H9 (cell line): ENCODE results near the gene SNCA. TPM values are rescaled to one million over a fixed set of nuclear protein-coding genes. Genes with fewer than 3 reads are reported as not detected.

Experiments used
- DNase-seq: peaks from one replicate; pipeline ENCODE4 v3.0.0-alpha.2; 2017
- H2AFZ ChIP-seq: one replicate; pipeline ENCODE4 v1.6.1; 2013; ENCODE audit warnings: mild to moderate bottlenecking, low read length, control low read depth, moderate library complexity
- H2AK5ac ChIP-seq: 2 replicates; pipeline ENCODE4 v1.6.1; 2013; ENCODE audit warnings: low read length, control low read depth, mixed read lengths; ENCODE audit not compliant: insufficient read length
- H2BK120ac ChIP-seq: one replicate; pipeline ENCODE4 v1.6.1; 2013; ENCODE audit warnings: low read depth, mild to moderate bottlenecking, low read length, control low read depth, inconsistent platforms; ENCODE audit not compliant: poor library complexity, severe bottlenecking
- H2BK12ac ChIP-seq: 2 replicates; pipeline ENCODE4 v1.6.1; 2013; ENCODE audit warnings: low read length, control low read depth, mixed read lengths, low read depth; ENCODE audit not compliant: insufficient read length
- H2BK15ac ChIP-seq: 2 replicates; pipeline ENCODE4 v1.6.1; 2013; ENCODE audit warnings: low read depth, low read length, control low read depth
- H2BK20ac ChIP-seq: one replicate; pipeline ENCODE4 v1.6.1; 2013; ENCODE audit warnings: low read depth, mild to moderate bottlenecking, low read length, control low read depth, inconsistent platforms; ENCODE audit not compliant: poor library complexity, severe bottlenecking
- H2BK5ac ChIP-seq: 2 replicates; pipeline ENCODE4 v1.6.1; 2013; ENCODE audit warnings: low read length, control low read depth, mixed read lengths; ENCODE audit not compliant: insufficient read length
- H3K14ac ChIP-seq: 2 replicates; pipeline ENCODE4 v1.6.1; 2013; ENCODE audit warnings: low read length, control low read depth; ENCODE audit not compliant: insufficient read depth
- H3K18ac ChIP-seq: 2 replicates; pipeline ENCODE4 v1.6.1; 2013; ENCODE audit warnings: low read depth, mild to moderate bottlenecking, mixed read lengths, low read length, control low read depth; ENCODE audit not compliant: insufficient read length
- H3K23ac ChIP-seq: 2 replicates; pipeline ENCODE4 v1.6.1; 2013; ENCODE audit warnings: low read length, control low read depth, mixed read lengths, low read depth; ENCODE audit not compliant: insufficient read length
- H3K23me2 ChIP-seq: 2 replicates; pipeline ENCODE4 v1.6.1; 2013; ENCODE audit warnings: low read depth, mild to moderate bottlenecking, mixed read lengths, low read length, control low read depth; ENCODE audit not compliant: insufficient read length, poor library complexity, severe bottlenecking
- H3K27ac ChIP-seq: 2 replicates; pipeline ENCODE4 v1.5.1; 2013; ENCODE audit warnings: low read length, control low read depth, mixed read lengths, low read depth; ENCODE audit not compliant: insufficient read length
- H3K27me3 ChIP-seq: 2 replicates; pipeline ENCODE4 v1.6.1; 2013; ENCODE audit warnings: low read length, control low read depth, inconsistent platforms; ENCODE audit not compliant: insufficient read depth
- H3K4ac ChIP-seq: 2 replicates; pipeline ENCODE4 v1.6.1; 2013; ENCODE audit warnings: low read depth, mild to moderate bottlenecking, control low read depth, inconsistent platforms, low read length, moderate library complexity
- H3K4me1 ChIP-seq: 2 replicates; pipeline ENCODE4 v1.6.1; 2013; ENCODE audit warnings: low read length, control low read depth, inconsistent platforms; ENCODE audit not compliant: insufficient read depth
- H3K4me2 ChIP-seq: 2 replicates; pipeline ENCODE4 v1.6.1; 2013; ENCODE audit warnings: low read length, control low read depth, mixed read lengths; ENCODE audit not compliant: insufficient read length, insufficient read depth
- H3K56ac ChIP-seq: 2 replicates; pipeline ENCODE4 v1.6.1; 2013; ENCODE audit warnings: low read depth, mild to moderate bottlenecking, mixed read lengths, low read length, control low read depth; ENCODE audit not compliant: insufficient read length
- H3K79me1 ChIP-seq: 2 replicates; pipeline ENCODE4 v1.6.1; 2013; ENCODE audit warnings: low read depth, mild to moderate bottlenecking, moderate library complexity, low read length, control low read depth, inconsistent platforms; ENCODE audit not compliant: insufficient read depth, poor library complexity, severe bottlenecking
- H3K79me2 ChIP-seq: 2 replicates; pipeline ENCODE4 v1.6.1; 2013; ENCODE audit warnings: low read length, control low read depth, inconsistent platforms; ENCODE audit not compliant: insufficient read depth
- H3K9ac ChIP-seq: 2 replicates; pipeline ENCODE4 v1.6.1; 2013; ENCODE audit warnings: low read length, control low read depth, mixed read lengths; ENCODE audit not compliant: insufficient read length; ENCODE audit errors: extremely low read depth
- H3K9me3 ChIP-seq: one replicate; pipeline ENCODE4 v1.6.1; 2013; ENCODE audit warnings: low read depth, low read length, inconsistent platforms; ENCODE audit not compliant: control insufficient read depth
- H3T11ph ChIP-seq: one replicate; pipeline ENCODE4 v1.6.1; 2013; ENCODE audit warnings: mild to moderate bottlenecking, low read length, control low read depth, inconsistent platforms
- H4K20me1 ChIP-seq: one replicate; pipeline ENCODE4 v1.6.1; 2013; ENCODE audit not compliant: control insufficient read depth, insufficient read length, insufficient read depth
- H4K5ac ChIP-seq: 2 replicates; pipeline ENCODE4 v1.6.1; 2013; ENCODE audit warnings: low read depth, mild to moderate bottlenecking, mixed read lengths, low read length, control low read depth; ENCODE audit not compliant: insufficient read length
- H4K8ac ChIP-seq: replicated peaks from 2 replicates; pipeline ENCODE4 v1.6.1; 2013; ENCODE audit warnings: low read length, control low read depth, mixed read lengths, low read depth; ENCODE audit not compliant: insufficient read length
- H4K91ac ChIP-seq: 2 replicates; pipeline ENCODE4 v1.6.1; 2013; ENCODE audit warnings: low read depth, mild to moderate bottlenecking, moderate library complexity, mixed read lengths, low read length, control low read depth; ENCODE audit not compliant: insufficient read length
- H3K27ac Mint-ChIP-seq, 3 experiments: 2 replicates in 2 of 3; 3 replicates in 1 of 3; pipeline ENCODE4 v1.8.0; 2020 to 2021; ENCODE audit warnings: mixed read lengths in 3 of 3, mild to moderate bottlenecking in 1 of 3, moderate library complexity in 1 of 3
- H3K27me3 Mint-ChIP-seq: 2 replicates; pipeline ENCODE4 v1.8.0; 2021; ENCODE audit warnings: low read depth, mild to moderate bottlenecking, moderate library complexity, mixed read lengths
- H3K36me3 Mint-ChIP-seq, 3 experiments: 2 replicates in 2 of 3; 3 replicates in 1 of 3; pipeline ENCODE4 v1.8.0; 2020 to 2021; ENCODE audit warnings: low read depth in 3 of 3, mixed read lengths in 3 of 3; ENCODE audit not compliant: insufficient read depth in 1 of 3
- H3K4me1 Mint-ChIP-seq, 2 experiments: 2 replicates each; pipeline ENCODE4 v1.8.0; 2020; ENCODE audit warnings: mixed read lengths in 2 of 2
- H3K4me3 Mint-ChIP-seq, 2 experiments: 2 replicates in 1 of 2; 3 replicates in 1 of 2; pipeline ENCODE4 v1.8.0; 2020 to 2021; ENCODE audit warnings: mild to moderate bottlenecking in 2 of 2, mixed read lengths in 2 of 2, moderate library complexity in 1 of 2
- H3K9me3 Mint-ChIP-seq, 2 experiments: 2 replicates in 1 of 2; 3 replicates in 1 of 2; pipeline ENCODE4 v1.8.0; 2020; ENCODE audit warnings: mild to moderate bottlenecking in 2 of 2, mixed read lengths in 2 of 2, moderate library complexity in 1 of 2
- WGBS: extraction: QIAGEN DNeasy Blood & Tissue Kit; methylation state at CpG from one replicate; pipeline ENCODE4 v1.1.7; 2013; ENCODE audit warnings: missing lambda C conversion rate, low lambda C conversion rate, mixed read lengths; ENCODE audit not compliant: insufficient read length; ENCODE audit errors: extremely low coverage; 5-methylcytosine and 5-hydroxymethylcytosine counted together
- total RNA-seq: library from RNA; stranded (reverse); gene quantifications from 2 replicates; pipeline ENCODE4 v1.2.1, GENCODE V29; 2021
- TF ChIP-seq, protein P1 (sequence below): fragments of 200-600 bp; sonication (generic); conservative IDR thresholded peaks from 3 replicates; pipeline ENCODE4 v1.8.0; 2021; ENCODE audit warnings: antibody characterized with exemption, mild to moderate bottlenecking

Gene SNCA
- total RNA-seq, 1 experiment from 2014 or later, result 8.5 TPM

DNA sequence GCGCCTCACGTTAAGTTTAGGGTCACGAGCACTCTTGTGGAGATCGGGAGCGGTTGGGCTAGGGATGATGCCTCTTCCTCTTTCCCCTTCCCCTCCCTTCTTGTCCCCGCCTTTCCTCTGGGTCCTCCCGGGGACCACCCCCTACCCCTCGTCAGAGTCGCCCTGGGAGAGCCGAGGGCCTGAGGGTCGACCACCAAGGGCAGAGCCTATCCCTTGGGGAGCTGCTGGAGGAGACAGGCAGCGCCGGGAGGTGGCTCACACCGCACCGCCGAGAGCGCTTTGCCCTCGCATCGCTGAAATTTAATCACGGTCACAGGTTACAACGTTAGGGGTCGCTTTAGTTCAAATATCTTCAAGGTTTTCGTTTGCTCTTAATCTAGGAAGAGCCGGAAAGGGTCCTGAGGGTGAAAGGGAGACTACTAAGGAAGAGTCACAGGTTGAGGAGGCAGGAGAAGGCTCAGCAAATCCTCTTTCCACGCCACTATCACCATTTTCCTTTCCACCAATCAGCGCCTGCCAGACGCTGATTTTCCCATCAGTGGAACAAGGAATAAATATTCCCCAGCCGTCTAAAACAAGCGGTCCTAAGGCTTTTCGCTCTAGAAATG, 528 bp upstream of the SNCA start:
- Mint-ChIP-seq H3K4me3 (peak overlapping the region; percentile 80 to 92), H3K4me1 (peaks cover 20 to 23% of the 10 kb centered on the region in 2 experiments), H3K27ac (peak overlapping the region; percentile 10 to 92 (median 72); a peak in 4 of 7 replicates), H3K9me3 (no peaks in the 10 kb centered on the region), H3K36me3 (peaks cover 3 to 14% (median 8%) of the 10 kb centered on the region in 3 experiments; a peak in 4 of 7 replicates), H3K27me3 (peaks cover 27% of the 10 kb centered on the region)
- peak; percentile 83 for DNase-seq
- no peak overlapping the region for H2BK5ac ChIP-seq
- peaks cover 13% of the 10 kb centered on the region for H3K23me2 ChIP-seq
- TF ChIP-seq, protein P1, sequence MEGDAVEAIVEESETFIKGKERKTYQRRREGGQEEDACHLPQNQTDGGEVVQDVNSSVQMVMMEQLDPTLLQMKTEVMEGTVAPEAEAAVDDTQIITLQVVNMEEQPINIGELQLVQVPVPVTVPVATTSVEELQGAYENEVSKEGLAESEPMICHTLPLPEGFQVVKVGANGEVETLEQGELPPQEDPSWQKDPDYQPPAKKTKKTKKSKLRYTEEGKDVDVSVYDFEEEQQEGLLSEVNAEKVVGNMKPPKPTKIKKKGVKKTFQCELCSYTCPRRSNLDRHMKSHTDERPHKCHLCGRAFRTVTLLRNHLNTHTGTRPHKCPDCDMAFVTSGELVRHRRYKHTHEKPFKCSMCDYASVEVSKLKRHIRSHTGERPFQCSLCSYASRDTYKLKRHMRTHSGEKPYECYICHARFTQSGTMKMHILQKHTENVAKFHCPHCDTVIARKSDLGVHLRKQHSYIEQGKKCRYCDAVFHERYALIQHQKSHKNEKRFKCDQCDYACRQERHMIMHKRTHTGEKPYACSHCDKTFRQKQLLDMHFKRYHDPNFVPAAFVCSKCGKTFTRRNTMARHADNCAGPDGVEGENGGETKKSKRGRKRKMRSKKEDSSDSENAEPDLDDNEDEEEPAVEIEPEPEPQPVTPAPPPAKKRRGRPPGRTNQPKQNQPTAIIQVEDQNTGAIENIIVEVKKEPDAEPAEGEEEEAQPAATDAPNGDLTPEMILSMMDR, result peak; percentile 54; the same call in 2 of the 3 replicates
- H3K79me2 ChIP-seq, result no peaks in the 10 kb centered on the region
- H3K4me1 ChIP-seq, result peaks cover 2% of the 10 kb centered on the region; the same call in 1 of the 2 replicates
- H2BK120ac ChIP-seq, result no peak overlapping the region
- no peak overlapping the region for H2AK5ac ChIP-seq
- peaks cover 6% of the 10 kb centered on the region; the same call in 1 of the 2 replicates for H3K27me3 ChIP-seq
- WGBS, result no CpG with 5 or more reads among the region's 30 CpGs
- no peak overlapping the region for H3K4ac ChIP-seq
- no peak overlapping the region for H2BK20ac ChIP-seq
- no peak overlapping the region for H4K5ac ChIP-seq
- no peak overlapping the region for H4K8ac ChIP-seq
- peak overlapping the region; percentile 63 for H3K9ac ChIP-seq
- no peak overlapping the region for H4K91ac ChIP-seq
- no peak overlapping the region for H2BK15ac ChIP-seq
- H2AFZ ChIP-seq, result peak overlapping the region; percentile 94
- H3K23ac ChIP-seq, result no peak overlapping the region
- H3T11ph ChIP-seq, result no peak overlapping the region
- no peaks in the 10 kb centered on the region for H3K9me3 ChIP-seq
- no peak overlapping the region for H3K27ac ChIP-seq
- no peaks in the 10 kb centered on the region for H4K20me1 ChIP-seq
- peak overlapping the region; percentile 98 for H3K4me2 ChIP-seq
- no peak overlapping the region for H2BK12ac ChIP-seq
- no peak overlapping the region for H3K18ac ChIP-seq
- no peaks in the 10 kb centered on the region for H3K79me1 ChIP-seq
- H3K56ac ChIP-seq, result no peak overlapping the region
- H3K14ac ChIP-seq, result no peak overlapping the region
